Stimulated activated CD8-positive, alpha-beta memory T cell treated with anti-CD3 and anti-CD28 coated beads, Interleukin-12 subunit alpha, Interleukin-12 subunit beta, amount 100 ng/mL, for 1 hour (primary cell): ENCODE results near the gene KRTAP9-7.
"Not testable (repeated sequence)": the region's sequence is repeated elsewhere in the genome, so short reads cannot be mapped to it uniquely, and the experiment has no call there.

Experiments used
- DNase-seq: peaks from one replicate; pipeline ENCODE4 v3.0.0-alpha.2; 2020; ENCODE audit warnings: low read depth

The KRTAP9-7 gene, protein sequence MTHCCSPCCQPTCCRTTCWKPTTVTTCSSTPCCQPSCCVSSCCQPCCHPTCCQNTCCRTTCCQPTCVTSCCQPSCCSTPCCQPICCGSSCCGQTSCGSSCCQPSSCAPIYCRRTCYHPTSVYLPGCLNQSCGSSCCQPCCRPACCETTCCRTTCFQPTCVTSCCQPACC

DNA sequence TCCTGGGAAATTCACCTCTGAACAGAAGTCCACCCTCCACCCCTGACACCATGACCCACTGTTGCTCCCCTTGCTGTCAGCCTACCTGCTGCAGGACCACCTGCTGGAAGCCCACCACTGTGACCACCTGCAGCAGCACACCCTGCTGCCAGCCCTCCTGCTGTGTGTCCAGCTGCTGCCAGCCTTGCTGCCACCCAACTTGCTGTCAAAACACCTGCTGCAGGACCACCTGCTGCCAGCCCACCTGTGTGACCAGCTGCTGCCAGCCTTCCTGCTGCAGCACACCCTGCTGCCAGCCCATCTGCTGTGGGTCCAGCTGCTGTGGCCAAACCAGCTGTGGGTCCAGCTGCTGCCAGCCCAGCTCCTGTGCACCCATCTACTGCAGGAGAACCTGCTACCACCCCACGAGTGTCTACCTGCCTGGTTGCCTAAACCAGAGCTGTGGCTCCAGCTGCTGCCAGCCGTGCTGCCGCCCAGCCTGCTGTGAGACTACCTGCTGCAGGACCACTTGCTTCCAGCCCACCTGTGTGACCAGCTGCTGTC, at the start of gene KRTAP9-7:
TSS of gene KRTAP9-7 (plus strand) at position 51 of the 543 bp plus-strand sequence. CDS start at position 51, 0 bp downstream.
- DNase-seq, result not testable (repeated sequence)

DNA sequence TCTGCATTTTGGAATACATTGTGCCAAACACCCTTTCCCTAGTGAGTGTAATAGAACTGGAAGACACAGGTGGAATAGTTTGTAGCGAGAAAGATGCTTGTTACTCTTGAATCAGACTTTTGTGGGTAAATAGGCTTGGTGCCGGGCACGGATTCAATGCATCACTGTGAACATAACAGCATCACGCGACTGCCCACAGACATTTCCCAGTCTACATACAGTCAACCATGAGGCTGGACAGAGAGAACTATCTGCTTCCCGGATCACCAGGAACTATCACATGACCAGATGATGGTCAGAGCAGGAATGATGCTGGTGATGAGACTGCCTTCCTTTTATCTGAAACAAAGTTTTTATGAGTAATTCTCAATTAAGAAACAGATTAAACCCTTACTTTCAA, 49.4 kb upstream of the KRTAP9-7 start:
- DNase-seq, result no peak

DNA sequence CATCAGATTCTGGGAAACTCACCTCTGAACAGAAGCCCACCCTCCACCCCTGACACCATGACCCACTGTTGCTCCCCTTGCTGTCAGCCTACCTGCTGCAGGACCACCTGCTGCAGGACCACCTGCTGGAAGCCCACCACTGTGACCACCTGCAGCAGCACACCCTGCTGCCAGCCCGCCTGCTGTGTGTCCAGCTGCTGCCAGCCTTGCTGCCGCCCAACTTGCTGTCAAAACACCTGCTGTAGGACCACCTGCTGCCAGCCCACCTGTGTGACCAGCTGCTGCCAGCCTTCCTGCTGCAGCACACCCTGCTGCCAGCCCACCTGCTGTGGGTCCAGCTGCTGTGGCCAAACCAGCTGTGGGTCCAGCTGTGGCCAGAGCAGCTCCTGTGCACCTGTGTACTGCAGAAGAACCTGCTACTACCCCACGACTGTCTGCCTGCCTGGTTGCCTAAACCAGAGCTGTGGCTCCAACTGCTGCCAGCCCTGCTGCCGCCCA, 48.9 kb upstream of the KRTAP9-7 start, which contains the start of gene KRTAP9-2:
TSS of gene KRTAP9-2 (plus strand) at position 51 of the 498 bp plus-strand sequence. CDS start at position 58, 7 bp downstream.
- DNase-seq, result not testable (repeated sequence)

DNA sequence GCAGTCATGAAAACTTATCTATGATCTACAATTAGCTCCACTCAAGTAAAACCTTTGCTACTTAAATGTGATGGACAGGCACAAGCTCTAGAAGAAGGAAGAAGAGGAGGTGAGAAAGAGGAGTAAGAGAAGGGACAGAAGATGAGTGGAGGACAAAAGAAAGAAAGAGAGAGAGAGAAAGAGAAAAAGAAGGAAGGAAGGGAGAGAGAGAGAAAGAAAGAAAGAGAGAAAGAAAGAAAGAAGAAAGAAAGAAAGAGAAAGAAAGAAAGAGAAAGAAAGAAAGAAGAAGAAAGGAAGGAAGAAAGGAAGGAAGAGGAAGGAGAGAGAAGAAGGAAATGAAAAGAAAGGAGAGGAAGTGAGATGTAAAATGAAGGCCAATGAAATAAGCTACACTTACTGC, 45.4 kb upstream of the KRTAP9-7 start:
- DNase-seq, result no peak

DNA sequence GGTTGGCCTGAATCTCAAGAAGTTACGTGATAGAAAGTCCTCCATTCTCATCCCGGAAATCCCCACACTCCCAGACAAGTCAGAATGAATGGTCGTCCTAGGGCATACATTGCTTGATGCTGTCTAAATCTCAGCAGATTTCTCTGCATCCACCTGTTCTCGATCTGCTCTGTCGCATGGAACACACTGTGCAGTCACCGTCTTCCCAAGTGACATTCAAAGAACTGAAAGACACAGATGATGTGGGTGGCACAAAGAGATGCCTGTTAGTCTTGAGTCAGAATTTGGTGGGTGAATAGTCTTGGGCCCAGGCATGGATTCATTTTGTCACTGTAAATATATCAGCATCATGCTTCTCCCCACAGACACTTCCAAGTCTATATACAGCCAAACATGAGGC, 43.8 kb upstream of the KRTAP9-7 start:
- DNase-seq, result no peak

DNA sequence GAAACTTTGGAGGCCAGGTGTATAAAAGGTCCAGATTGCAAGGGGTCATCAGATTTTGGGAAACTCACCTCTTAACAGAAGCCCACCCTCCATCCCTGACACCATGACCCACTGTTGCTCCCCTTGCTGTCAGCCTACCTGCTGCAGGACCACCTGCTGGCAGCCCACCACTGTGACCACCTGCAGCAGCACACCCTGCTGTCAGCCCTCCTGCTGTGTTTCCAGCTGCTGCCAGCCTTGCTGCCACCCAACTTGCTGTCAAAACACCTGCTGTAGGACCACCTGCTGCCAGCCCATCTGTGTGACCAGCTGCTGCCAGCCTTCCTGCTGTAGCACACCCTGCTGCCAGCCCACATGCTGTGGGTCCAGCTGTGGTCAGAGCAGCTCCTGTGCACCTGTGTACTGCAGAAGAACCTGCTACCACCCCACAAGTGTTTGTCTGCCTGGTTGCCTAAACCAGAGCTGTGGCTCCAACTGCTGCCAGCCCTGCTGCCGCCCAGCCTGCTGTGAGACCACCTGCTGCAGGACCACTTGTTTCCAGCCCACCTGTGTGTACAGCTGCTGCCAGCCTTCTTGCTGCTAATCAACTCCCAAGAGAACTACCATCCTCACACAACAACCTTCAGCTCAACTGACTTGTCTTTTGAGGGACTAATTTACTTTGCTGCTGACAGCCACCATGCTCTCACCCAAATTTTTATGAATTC, 42.9 kb upstream of the KRTAP9-7 start, which contains the start of gene KRTAP9-3:
TSS of gene KRTAP9-3 (plus strand) at position 51 of the 707 bp plus-strand sequence. CDS start at position 104, 53 bp downstream.
- not testable (repeated sequence) for DNase-seq

DNA sequence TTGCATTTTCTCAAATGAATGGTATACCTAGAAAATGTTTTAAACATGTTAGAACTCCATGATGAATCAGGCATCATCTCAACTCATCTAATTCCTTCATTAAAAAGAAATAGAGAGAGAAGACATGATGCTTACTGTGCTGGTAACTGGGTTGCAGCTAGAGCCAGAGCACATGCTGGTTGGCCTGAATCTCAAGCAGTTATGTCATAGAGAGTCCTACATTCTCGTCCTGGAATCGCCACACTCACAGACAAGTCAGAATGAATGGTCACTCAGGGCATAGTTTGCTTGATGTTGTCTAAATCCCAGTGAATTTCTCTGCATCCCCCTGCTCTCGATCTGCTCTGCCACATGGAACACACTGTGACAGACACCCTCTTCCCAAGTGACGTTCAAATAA, 38.4 kb upstream of the KRTAP9-7 start:
- not testable (repeated sequence) for DNase-seq

DNA sequence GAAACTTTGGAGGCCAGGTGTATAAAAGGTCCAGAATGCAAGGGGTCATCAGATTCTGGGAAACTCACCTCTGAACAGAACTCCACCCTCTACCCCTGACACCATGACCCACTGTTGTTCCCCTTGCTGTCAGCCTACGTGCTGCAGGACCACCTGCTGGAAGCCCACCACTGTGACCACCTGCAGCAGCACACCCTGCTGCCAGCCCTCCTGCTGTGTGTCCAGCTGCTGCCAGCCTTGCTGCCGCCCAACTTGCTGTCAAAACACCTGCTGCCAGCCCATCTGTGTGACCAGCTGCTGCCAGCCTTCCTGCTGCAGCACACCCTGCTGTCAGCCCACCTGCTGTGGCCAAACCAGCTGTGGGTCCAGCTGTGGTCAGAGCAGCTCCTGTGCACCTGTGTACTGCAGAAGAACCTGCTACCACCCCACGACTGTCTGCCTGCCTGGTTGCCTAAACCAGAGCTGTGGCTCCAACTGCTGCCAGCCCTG, 37.5 kb upstream of the KRTAP9-7 start, which contains the start of gene KRTAP9-8:
TSS of gene KRTAP9-8 (plus strand) at position 51 of the 489 bp plus-strand sequence. CDS start at position 104, 53 bp downstream.
- DNase-seq, result not testable (repeated sequence)

DNA sequence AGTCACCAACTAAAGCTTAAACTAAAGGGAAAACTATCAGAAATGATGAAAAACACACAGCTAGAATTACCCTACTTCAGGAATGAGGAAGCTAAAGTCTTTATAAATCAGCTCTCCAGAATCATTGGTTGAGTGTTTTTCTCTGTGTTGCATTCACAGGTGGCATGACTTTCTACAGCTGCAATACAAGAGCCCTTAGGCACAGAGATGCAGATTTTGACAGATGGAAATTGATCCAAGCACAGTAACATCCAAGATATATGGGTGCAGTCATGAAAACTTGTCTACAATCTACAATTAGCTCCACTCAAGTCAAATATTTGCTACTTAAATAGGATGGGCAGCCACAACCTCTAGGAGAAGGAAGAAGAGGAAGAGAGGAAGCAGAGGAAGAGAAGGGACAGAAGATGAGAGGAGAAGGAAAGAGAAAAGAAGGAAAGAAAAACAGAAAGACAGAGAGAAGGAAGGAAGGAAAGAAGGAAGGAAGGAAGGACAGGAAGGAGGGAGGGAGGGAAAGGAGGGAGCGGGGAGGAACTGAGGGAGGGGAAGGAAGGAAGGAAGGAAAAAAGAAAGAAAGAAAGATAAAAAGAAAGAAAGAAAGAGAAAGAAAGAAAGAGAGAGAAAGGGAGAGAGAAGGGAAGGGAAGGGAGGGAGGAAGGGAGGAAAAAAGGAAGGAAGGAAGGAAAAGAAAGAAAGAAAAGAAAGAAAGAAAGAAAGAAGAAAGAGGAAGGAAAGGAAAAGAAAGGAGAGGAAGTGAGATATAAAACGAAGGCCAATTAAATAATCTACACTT, 28.3 kb upstream of the KRTAP9-7 start:
- not testable (repeated sequence) for DNase-seq

DNA sequence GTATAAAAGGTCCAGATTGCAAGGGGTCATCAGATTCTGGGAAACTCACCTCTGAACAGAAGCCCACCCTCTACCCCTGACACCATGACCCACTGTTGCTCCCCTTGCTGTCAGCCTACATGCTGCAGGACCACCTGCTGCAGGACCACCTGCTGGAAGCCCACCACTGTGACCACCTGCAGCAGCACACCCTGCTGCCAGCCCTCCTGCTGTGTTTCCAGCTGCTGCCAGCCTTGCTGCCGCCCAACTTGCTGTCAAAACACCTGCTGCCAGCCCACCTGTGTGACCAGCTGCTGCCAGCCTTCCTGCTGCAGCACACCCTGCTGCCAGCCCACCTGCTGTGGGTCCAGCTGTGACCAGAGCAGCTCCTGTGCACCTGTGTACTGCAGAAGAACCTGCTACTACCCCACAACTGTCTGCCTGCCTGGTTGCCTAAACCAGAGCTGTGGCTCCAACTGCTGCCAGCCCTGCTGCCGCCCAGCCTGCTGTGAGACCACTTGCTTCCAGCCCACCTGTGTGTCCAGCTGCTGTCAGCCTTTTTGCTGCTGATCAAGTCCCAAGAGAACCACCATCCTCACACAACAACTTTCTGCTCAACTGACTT, 25.8 kb upstream of the KRTAP9-7 start, which contains the start of gene KRTAP9-4:
TSS of gene KRTAP9-4 (plus strand) at position 51 of the 604 bp plus-strand sequence. CDS start at position 85, 34 bp downstream.
- not testable (repeated sequence) for DNase-seq

DNA sequence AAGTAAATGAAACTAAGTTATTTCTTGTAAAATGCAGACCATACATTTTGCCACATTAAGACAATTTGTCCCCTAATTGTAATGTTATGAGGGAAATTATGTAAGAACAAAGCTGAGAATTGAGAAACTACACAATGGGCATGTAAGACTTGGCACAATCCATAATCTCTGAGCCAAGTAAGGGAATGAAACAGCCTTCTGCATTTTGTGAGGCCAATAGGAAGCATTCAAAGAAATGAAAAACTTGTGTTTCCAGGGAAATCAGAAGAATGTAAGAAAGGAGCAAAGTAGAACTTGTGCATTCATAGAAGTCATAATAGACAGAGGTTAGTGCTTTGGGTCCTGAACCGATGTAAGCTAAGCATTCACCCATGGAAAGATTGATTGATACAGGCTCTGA, 24.2 kb upstream of the KRTAP9-7 start:
- no peak for DNase-seq

DNA sequence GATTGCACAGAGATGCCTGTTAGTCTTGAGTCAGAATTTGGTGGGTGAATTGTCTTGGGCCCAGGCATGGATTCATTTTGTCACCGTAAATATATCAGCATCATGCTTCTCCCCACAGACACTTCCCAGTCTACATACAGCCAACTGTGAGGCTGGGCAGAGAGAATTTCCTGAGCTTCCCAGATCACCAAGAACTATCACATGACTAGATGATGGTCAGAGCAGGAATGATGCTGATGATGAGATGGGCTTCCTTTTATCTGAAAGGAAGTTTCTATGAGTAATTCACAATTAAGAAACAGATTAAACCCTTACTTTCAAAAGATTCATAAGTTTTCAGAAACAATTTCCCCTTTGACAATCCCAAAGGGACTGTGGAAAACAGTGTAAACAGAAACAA, 20.6 kb upstream of the KRTAP9-7 start:
- no peak for DNase-seq

DNA sequence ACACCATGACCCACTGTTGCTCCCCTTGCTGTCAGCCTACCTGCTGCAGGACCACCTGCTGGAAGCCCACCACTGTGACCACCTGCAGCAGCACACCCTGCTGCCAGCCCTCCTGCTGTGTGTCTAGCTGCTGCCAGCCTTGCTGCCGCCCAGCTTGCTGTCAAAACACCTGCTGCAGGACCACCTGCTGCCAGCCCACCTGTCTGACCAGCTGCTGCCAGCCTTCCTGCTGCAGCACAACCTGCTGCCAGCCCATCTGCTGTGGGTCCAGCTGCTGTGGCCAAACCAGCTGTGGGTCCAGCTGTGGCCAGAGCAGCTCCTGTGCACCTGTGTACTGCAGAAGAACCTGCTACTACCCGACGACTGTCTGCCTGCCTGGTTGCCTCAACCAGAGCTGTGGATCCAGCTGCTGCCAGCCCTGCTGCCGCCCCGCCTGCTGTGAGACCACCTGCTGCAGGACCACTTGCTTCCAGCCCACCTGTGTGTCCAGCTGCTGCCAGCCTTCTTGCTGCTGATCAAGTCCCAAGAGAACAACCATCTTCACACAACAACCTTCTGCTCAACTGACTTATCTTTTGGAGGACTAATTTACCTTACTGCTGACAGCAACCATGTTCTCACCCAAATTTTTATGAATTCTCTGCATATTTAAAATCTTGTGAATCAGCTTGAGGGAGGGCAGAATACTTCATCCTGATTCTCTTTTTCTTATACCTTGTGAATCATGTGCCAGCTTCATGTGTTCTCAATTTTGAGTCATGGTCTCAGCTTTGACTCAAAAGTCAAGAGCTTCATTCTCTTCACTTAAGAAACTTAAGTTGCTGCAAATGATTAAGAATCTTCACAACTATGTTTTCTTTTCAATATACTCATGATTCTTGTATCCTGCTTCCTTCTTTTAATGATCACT, 19.9 kb upstream of the KRTAP9-7 start, which contains the start of gene KRTAP9-9:
TSS of gene KRTAP9-9 (plus strand) at position 4 of the 910 bp plus-strand sequence.
- not testable (repeated sequence) for DNase-seq

DNA sequence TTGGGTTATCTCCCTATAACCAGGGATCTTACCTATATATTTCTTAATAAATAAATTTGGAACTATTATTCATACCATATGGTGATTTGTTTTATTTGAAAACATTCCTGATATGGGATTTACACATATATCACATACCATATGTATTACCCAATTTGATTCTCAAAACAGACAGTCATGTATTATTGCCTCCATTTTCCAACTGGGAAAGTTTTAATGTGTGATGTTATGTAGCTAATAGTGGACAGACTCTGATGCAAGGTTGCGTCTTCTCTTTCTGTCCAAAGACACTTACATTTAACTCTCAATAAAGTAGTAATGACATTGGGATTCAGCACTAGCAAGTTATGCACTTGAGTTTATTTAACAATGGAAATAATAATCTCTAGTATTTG, 19.2 kb upstream of the KRTAP9-7 start:
- no peak for DNase-seq

DNA sequence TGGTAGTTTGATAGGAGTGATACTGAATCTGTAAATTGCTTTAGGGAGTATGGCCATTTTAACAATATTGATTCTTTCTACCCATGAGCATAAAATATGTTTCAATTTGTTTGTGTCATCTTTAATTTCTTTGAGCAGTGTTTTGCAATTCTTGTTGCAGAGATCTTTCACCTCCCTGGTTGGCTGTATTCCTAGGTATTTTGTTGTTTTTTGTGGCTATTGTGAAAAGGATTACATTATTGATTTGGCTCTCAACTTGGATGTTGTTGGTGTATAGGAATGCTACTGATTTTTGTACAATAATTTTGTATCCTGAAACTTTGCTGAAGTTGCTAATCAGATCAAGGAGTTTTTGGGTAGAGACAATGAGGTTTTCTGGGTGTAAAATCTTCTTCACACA, 17.1 kb upstream of the KRTAP9-7 start:
- no peak for DNase-seq

DNA sequence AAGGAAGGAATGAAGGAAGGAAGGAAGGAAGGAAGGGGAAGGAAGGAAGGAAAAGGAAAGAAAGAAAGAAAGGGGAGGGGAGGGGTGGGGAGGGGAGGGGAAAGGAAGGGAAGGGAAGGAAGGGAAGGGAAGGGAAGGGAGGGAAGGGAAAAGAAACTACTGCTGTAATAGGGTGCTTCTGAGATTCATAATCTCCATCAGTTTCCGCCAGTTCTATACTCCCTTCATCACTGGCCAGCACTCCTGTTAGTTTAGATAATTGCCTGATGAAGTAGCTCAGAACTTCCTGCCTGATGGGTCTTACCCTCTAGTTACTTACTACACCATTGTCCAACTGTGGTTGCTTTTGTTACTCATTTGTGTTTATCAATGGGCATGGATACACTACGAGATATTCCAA, 12.3 kb upstream of the KRTAP9-7 start:
- DNase-seq, result no peak

DNA sequence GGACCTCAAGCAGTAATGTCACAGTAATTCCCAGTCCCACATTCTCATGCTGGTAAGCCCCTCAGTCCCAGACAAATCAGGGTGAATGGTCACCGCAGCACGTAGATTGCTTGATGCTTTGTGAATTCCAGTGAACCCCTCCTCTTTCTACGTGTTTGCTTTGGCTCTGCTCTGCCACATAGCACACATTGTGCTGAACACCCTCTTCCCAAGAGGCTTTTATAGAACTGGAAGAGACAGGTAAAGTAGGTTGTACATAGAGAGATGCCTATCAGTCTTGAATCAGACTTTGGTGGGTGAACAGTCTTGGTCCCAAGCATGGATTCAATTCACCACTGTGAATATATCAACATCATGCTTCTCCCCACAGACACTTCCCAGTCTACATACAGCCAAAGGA, 10.9 kb upstream of the KRTAP9-7 start:
- DNase-seq, result no peak

DNA sequence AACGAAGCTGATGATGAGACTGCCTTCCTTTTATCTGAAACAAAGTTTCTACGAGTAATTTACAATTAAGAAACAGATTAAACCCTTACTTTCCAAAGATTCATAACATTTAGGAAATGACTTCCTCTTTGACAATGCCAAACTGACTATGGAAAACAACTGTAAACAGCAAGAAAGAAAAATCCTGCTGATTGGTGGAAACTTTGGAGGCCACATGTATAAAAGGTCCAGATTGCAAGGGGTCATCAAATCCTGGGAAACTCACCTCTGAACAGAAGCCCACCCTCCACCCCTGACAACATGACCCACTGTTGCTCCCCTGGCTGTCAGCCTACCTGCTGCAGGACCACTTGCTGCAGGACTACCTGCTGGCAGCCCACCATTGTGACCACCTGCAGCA, 10.4 kb upstream of the KRTAP9-7 start, which contains the start of gene KRTAP9-6:
TSS of gene KRTAP9-6 (plus strand) at position 301 of the 400 bp plus-strand sequence. CDS start at position 301, 0 bp downstream.
- DNase-seq, result no peak

DNA sequence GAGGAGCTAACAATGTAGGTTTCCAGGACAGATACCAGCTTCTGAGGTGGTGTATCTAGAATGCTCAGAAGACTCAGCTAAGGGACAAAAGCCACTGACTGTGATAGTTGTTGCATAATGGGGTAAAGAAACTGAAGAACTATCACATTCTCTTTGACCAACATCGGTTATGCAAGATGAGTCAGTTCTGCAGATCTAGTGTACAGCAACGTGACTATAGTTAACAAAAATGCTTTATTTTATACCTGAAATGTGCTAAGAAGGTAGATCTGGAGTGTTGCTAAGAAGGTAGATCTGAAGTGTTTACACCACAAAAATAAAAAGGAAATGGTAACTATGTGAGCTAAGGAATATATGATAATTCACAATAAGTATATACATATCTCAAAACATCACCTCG, 7.8 kb upstream of the KRTAP9-7 start:
- DNase-seq, result no peak

DNA sequence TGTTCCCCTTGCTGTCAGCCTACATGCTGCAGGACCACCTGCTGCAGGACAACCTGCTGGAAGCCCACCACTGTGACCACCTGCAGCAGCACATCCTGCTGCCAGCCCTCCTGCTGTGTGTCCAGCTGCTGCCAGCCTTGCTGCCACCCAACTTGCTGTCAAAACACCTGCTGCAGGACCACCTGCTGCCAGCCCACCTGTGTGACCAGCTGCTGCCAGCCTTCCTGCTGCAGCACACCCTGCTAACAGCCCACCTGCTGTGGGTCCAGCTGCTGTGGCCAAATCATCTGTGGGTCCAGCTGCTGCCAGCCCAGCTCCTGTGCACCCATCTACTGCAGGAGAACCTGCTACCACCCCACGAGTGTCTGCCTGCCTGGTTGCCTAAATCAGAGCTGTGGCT, 4.2 kb upstream of the KRTAP9-7 start:
- not testable (repeated sequence) for DNase-seq
